Esophagus squamous epithelium (tissue), 5 donors: ENCODE results near the gene MAP2K5. TPM values are rescaled to one million over a fixed set of nuclear protein-coding genes. Genes with fewer than 3 reads are reported as not detected.
"Not testable (repeated sequence)": the region's sequence is repeated elsewhere in the genome, so short reads cannot be mapped to it uniquely, and the experiment has no call there.

Source experiments
- DNase-seq: peaks from one replicate; lab custom pipeline; 2025; lab: John Stamatoyannopoulos, UW
- H3K27ac ChIP-seq, 4 donors: fragments of 200-600 bp; sonication (generic); one replicate each; pipeline ENCODE4 v1.5.1; 2016 to 2019; ENCODE audit warnings: mild to moderate bottlenecking in 1 of 4
- H3K27me3 ChIP-seq, 4 donors: fragments of 200-600 bp; sonication (generic); 1 replicate in 3 of 4; 2 replicates in 1 of 4; pipeline versions ENCODE4 v1.5.1 to v1.6.0; 2017 to 2021; ENCODE audit warnings: antibody characterized with exemption in 1 of 4
- H3K36me3 ChIP-seq, 3 donors: fragments of 200-600 bp; sonication (generic); one replicate each; pipeline ENCODE4 v1.5.1; 2016 to 2019
- H3K4me1 ChIP-seq, 3 donors: fragments of 200-600 bp; sonication (generic); one replicate each; pipeline ENCODE4 v1.5.1; 2017 to 2019
- H3K4me3 ChIP-seq, 4 donors: fragments of 200-600 bp; sonication (generic); 1 replicate in 3 of 4; 2 replicates in 1 of 4; pipeline ENCODE4 v1.5.1; 2016 to 2019; ENCODE audit warnings: mild to moderate bottlenecking in 2 of 4, moderate library complexity in 1 of 4
- H3K9me3 ChIP-seq, 3 donors: fragments of 200-600 bp; sonication (generic); one replicate each; pipeline ENCODE4 v1.5.1; 2016 to 2019
- POLR2A ChIP-seq, 4 donors: fragments of 450-650 bp; IDR thresholded peaks; one replicate each; pipeline ENCODE4 v1.6.1; 2017; ENCODE audit warnings: antibody characterized with exemption in 4 of 4, mild to moderate bottlenecking in 4 of 4, moderate library complexity in 3 of 4
- WGBS, 2 donors: methylation state at CpG; one replicate each; pipeline ENCODE4 v1.1.5; 2018; 5-methylcytosine and 5-hydroxymethylcytosine counted together
- intact Hi-C: fragments of 100-400 bp; cut with DNase I; formaldehyde crosslinking; loops from one replicate; pipeline ENCODE4 v1.15.0; 2022
- total RNA-seq, 4 donors: library from RNA; depleted of rRNA; stranded (reverse); fragments of >200 nt; gene quantifications; one replicate each; pipeline ENCODE4 v1.1.0, GENCODE V29; 2016
- TF ChIP-seq, protein P1 (sequence below), 6 experiments: fragments of 450-650 bp in 4 of 6; fragments of 200-600 bp in 2 of 6; sonication (generic) in 2 of 6; IDR thresholded peaks; one replicate each; pipeline ENCODE4 v1.5.1; 2016 to 2019; ENCODE audit warnings: antibody characterized with exemption in 6 of 6, mild to moderate bottlenecking in 4 of 6, moderate library complexity in 4 of 6
- donor health status: DM: yes; HTN: yes; CAD: no.

Gene MAP2K5
- total RNA-seq, 4 donors from 2014 or later = 5.8 to 8.0 (median 7.0) TPM

DNA sequence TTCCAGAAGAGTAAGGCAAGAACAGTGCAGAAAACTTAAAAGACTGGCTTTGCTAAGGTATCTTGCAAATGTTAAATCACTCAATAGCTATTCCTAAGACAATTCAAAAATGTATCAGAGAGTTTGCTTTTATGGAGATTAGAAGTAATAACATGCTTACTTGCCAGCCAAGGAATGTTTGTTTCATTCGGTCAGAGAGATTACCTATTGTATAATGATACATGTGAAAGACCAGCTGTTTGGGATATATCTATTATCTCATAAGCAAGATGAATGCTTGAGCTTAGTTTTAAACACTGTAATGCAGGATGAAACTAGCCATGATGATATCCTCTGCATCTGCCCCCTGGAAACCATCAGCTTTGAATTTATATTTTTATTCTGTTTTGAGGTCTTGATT, 70.7 kb downstream of the MAP2K5 start:
- Histone ChIP-seq H3K27ac (no peak overlapping the region), H3K4me1 (no peaks in the 10 kb centered on the region), H3K9me3 (no peaks in the 10 kb centered on the region), H3K4me3 (no peak overlapping the region), H3K27me3 (no peaks in the 10 kb centered on the region), H3K36me3 (peaks cover 0 to 4% (median 0%) of the 10 kb centered on the region in 3 donors)
- TF ChIP-seq POLR2A (IDR thresholded peaks at IDR 0.05) = no peak
- TF ChIP-seq, protein P1, sequence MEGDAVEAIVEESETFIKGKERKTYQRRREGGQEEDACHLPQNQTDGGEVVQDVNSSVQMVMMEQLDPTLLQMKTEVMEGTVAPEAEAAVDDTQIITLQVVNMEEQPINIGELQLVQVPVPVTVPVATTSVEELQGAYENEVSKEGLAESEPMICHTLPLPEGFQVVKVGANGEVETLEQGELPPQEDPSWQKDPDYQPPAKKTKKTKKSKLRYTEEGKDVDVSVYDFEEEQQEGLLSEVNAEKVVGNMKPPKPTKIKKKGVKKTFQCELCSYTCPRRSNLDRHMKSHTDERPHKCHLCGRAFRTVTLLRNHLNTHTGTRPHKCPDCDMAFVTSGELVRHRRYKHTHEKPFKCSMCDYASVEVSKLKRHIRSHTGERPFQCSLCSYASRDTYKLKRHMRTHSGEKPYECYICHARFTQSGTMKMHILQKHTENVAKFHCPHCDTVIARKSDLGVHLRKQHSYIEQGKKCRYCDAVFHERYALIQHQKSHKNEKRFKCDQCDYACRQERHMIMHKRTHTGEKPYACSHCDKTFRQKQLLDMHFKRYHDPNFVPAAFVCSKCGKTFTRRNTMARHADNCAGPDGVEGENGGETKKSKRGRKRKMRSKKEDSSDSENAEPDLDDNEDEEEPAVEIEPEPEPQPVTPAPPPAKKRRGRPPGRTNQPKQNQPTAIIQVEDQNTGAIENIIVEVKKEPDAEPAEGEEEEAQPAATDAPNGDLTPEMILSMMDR (IDR thresholded peaks at IDR 0.05) = no peak
- intact Hi-C loops = no loop called here
- WGBS, 2 donors = 84 to 88% methylated on average over 1 of the region's 1 CpG
- DNase-seq = no peak

DNA sequence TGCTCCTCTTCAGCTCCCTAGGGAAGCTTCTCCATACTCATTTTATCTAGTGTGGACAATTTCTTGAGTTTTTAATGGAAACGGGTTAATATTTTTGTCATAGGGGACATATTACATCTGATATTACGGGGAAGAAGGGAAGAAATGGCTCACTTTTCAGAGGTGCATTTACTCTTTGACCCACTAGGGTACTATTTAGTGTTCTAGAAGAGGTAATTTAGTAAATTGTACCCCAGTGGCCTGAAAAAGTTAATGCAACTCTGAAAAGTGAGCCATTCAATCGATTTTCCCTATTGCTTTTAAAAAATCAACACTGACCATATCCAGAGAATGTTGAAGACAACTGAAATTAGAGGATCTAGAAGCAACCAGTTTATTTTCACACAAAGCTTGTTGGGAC, 71.2 kb downstream of the MAP2K5 start:
- Histone ChIP-seq H3K27ac (no peak overlapping the region), H3K9me3 (no peaks in the 10 kb centered on the region), H3K27me3 (no peaks in the 10 kb centered on the region), H3K4me1 (no peaks in the 10 kb centered on the region), H3K36me3 (peaks cover 0 to 4% (median 0%) of the 10 kb centered on the region in 3 donors), H3K4me3 (no peak overlapping the region)
- no peak for DNase-seq
- TF ChIP-seq POLR2A (IDR thresholded peaks at IDR 0.05) = no peak
- TF ChIP-seq, protein P1 (IDR thresholded peaks at IDR 0.05) = peak in 1 of 6 experiments; percentile 13
- intact Hi-C loops = no loop called here
- whole genome bisulfite sequencing, 2 donors = 89 to 93% methylated on average over 3 of the region's 3 CpGs

DNA sequence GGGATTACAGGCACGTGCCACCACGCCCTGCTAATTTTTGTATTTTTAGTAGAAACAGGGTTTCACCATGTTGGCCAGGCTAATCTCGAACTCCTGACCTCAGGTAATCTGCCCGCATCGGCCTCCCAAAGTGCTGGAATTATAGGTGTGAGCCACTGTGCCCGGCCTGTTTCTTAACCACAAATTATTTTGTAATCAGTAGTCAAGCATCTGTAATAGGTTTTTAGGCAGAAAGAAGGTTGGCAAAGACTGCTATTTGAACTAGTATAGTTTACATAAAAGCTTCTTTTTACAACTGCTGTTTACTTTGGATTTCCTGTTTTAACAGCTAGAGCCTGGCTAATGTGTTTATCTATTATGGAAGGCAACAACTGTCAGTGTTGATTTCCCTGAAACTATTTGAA, 72.6 kb downstream of the MAP2K5 start:
- intact Hi-C loops, DNase-seq, H3K27me3 ChIP-seq, H3K4me3 ChIP-seq, H3K36me3 ChIP-seq, H3K27ac ChIP-seq, H3K9me3 ChIP-seq, H3K4me1 ChIP-seq: not testable (repeated sequence)
- 81 to 89% methylated on average over 6 of the region's 6 CpGs for WGBS, 2 donors

DNA sequence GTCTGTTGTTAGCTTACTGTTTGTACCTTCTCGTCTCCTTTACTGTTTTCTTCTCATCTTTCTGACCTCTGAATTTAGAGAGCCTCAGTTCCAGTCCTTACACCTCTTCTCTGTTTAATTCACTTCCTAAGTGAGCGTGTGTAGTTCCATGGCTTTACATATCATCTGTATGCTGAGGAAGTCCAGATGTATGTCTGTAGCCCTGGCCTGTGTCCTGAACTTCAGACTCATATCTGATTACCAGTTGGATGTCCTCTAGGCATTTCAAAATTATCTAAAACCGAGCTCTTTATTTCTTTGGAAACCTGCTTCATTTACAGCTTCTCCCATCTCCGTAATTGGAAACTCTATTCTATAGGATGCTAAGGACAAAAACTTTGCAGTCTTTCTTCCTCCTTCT, 75.8 kb downstream of the MAP2K5 start:
- no peak for DNase-seq
- H3K4me1 ChIP-seq = no peaks in the 10 kb centered on the region
- no peak overlapping the region for H3K27ac ChIP-seq
- no peaks in the 10 kb centered on the region for H3K27me3 ChIP-seq
- H3K9me3 ChIP-seq = no peaks in the 10 kb centered on the region
- intact Hi-C loops = no loop called here
- H3K36me3 ChIP-seq = peaks cover 0 to 4% (median 0%) of the 10 kb centered on the region in 3 donors
- TF ChIP-seq POLR2A (IDR thresholded peaks at IDR 0.05) = no peak
- TF ChIP-seq, protein P1 (IDR thresholded peaks at IDR 0.05) = no peak
- 65 to 82% methylated on average over 4 of the region's 4 CpGs for whole genome bisulfite sequencing, 2 donors
- no peak overlapping the region for H3K4me3 ChIP-seq

DNA sequence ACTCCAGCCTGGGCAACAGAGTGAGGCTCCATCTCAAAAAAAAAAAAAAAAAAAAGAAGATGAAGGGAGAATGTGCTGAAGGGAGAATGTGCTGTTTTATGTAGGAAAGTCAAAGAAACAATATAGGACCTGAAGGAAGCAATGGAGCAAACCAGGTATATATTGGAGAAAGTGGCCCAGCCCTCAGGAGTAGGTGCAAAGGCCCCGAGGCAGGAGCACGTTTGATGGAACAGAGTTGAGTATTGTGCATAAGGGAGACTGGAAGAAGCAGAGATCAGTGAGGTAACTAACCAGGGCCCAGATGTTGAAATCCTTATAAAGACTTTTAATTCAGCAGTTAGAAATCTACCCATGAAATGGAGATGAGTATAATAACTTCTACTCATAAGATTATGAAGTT, 79.6 kb downstream of the MAP2K5 start:
- Histone ChIP-seq H3K4me3 (no peak overlapping the region), H3K36me3 (peaks cover 0 to 20% (median 0%) of the 10 kb centered on the region in 3 donors), H3K27me3 (no peaks in the 10 kb centered on the region), H3K4me1 (no peaks in the 10 kb centered on the region), H3K9me3 (no peaks in the 10 kb centered on the region), H3K27ac (no peak overlapping the region)
- DNase-seq = no peak
- TF ChIP-seq POLR2A (IDR thresholded peaks at IDR 0.05) = no peak
- TF ChIP-seq, protein P1 (IDR thresholded peaks at IDR 0.05) = no peak
- intact Hi-C loops = no loop called here
- WGBS, 2 donors = 91 to 98% methylated on average over 2 of the region's 2 CpGs

DNA sequence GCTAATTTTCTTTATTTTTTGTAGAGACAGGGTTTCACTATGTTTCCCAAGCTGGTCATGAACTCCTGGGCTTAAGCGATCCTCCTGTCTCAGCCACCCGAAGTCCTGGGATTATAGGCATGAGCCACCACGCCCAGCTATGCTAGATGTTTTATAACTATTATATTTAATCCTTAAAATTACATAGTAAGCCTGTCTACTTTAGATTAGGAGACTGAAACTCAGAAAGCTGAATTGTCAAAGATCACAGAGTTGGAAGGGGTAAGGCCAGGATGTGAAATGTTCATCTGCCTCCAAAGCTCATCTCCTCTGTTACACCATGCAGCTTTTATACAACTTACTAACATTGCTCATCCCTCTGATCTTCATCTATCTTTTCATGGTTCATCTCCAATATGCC, 89.8 kb downstream of the MAP2K5 start:
- no peak overlapping the region for H3K27ac ChIP-seq
- TF ChIP-seq, protein P1 (IDR thresholded peaks at IDR 0.05) = no peak
- TF ChIP-seq POLR2A (IDR thresholded peaks at IDR 0.05) = no peak
- intact Hi-C loops = no loop called here
- no peak for DNase-seq
- 95 to 97% methylated on average over 3 of the region's 3 CpGs for WGBS, 2 donors
- no peaks in the 10 kb centered on the region for H3K4me1 ChIP-seq
- no peaks in the 10 kb centered on the region for H3K27me3 ChIP-seq
- H3K36me3 ChIP-seq = peaks cover 0 to 23% (median 0%) of the 10 kb centered on the region in 3 donors
- H3K4me3 ChIP-seq = no peak overlapping the region
- H3K9me3 ChIP-seq = no peaks in the 10 kb centered on the region

DNA sequence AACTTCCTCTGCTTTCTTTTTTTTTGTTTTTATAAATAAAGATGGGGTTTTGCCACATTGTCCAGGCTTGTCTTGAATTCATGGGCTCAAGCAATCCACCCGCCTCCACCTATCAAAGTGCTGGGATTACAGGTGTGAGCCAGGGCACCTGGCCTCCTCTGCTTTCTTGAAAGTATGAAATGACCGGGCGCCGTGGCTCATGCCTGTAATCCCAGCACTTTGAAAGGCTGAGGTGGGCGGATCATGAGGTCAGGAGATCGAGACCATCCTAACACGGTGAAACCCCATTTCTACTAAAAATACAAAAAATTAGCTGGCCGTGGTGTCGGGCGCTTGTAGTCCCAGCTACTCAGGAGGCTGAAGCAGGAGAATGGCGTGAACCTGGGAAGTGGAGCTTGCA, 93.4 kb downstream of the MAP2K5 start:
- H3K27me3 ChIP-seq, H3K27ac ChIP-seq, H3K4me3 ChIP-seq, H3K9me3 ChIP-seq, H3K4me1 ChIP-seq, DNase-seq, intact Hi-C loops: not testable (repeated sequence)
- WGBS, 2 donors = 88 to 92% methylated on average over 5 of the region's 11 CpGs
- H3K36me3 ChIP-seq = peaks cover 0 to 17% (median 0%) of the 10 kb centered on the region in 3 donors
